Body of pancreas (tissue), 4 donors: ENCODE results near the gene PPL. TPM values are rescaled to one million over a fixed set of nuclear protein-coding genes. Genes with fewer than 3 reads are reported as not detected.

Source experiments
- ATAC-seq: fragments of 150-250 bp; one replicate; pipeline ENCODE4 v1.9.1; 2016
- DNase-seq, 4 donors: peaks; one replicate each; pipeline ENCODE4 v3.0.0-alpha.2; 2019
- H3K27ac ChIP-seq, 4 donors: fragments of 200-600 bp; sonication (generic); 1 replicate in 3 of 4; 2 replicates in 1 of 4; pipeline versions ENCODE4 v1.5.1 to v1.6.1; 2016 to 2019; ENCODE audit warnings: mild to moderate bottlenecking in 1 of 4, mixed read lengths in 1 of 4, moderate library complexity in 1 of 4
- H3K27me3 ChIP-seq, 2 donors: fragments of 200-600 bp; sonication (generic); one replicate each; pipeline ENCODE4 v1.6.0; 2016; ENCODE audit warnings: mild to moderate bottlenecking in 1 of 2
- H3K36me3 ChIP-seq, 2 donors: fragments of 200-600 bp; sonication (generic); replicated peaks in 1 of 2; 2 replicates each; pipeline ENCODE4 v1.5.1; 2016; ENCODE audit warnings: low read depth in 2 of 2; ENCODE audit not compliant: insufficient read depth in 1 of 2
- H3K4me1 ChIP-seq: fragments of 200-600 bp; sonication (generic); one replicate; pipeline ENCODE4 v1.6.0; 2016
- H3K4me3 ChIP-seq, 2 donors: fragments of 200-600 bp; sonication (generic); 1 replicate in 1 of 2; 2 replicates in 1 of 2; pipeline ENCODE4 v1.5.1; 2016 to 2019
- H3K9me3 ChIP-seq, 3 donors: fragments of 200-600 bp; sonication (generic); 1 replicate in 2 of 3; 2 replicates in 1 of 3; pipeline ENCODE4 v1.5.1; 2016
- POLR2A ChIP-seq, 3 donors: fragments of 450-650 bp; IDR thresholded peaks; one replicate each; pipeline ENCODE4 v1.6.1; 2016; ENCODE audit warnings: antibody characterized with exemption in 3 of 3, mild to moderate bottlenecking in 2 of 3
- WGBS, 2 donors: methylation state at CpG; one replicate each; pipeline ENCODE4 v1.1.5; 2017; 5-methylcytosine and 5-hydroxymethylcytosine counted together
- intact Hi-C: fragments of 100-400 bp; cut with DNase I; formaldehyde crosslinking; loops from one replicate; pipeline ENCODE4 v1.15.1; 2023
- total RNA-seq, 2 donors: library from RNA; depleted of rRNA; stranded (reverse); fragments of >200 nt; gene quantifications; one replicate each; pipeline ENCODE4 v1.1.0, GENCODE V29; 2016
- TF ChIP-seq, protein P1 (sequence below), 7 experiments: fragments of 450-650 bp in 4 of 7; fragments of 200-600 bp in 3 of 7; sonication (generic) in 3 of 7; IDR thresholded peaks; one replicate each; pipeline ENCODE4 v1.5.1; 2016 to 2019; ENCODE audit warnings: antibody characterized with exemption in 7 of 7

PPL gene
- total RNA-seq, 2 donors from 2014 or later: 20.2 to 26.0 TPM

DNA sequence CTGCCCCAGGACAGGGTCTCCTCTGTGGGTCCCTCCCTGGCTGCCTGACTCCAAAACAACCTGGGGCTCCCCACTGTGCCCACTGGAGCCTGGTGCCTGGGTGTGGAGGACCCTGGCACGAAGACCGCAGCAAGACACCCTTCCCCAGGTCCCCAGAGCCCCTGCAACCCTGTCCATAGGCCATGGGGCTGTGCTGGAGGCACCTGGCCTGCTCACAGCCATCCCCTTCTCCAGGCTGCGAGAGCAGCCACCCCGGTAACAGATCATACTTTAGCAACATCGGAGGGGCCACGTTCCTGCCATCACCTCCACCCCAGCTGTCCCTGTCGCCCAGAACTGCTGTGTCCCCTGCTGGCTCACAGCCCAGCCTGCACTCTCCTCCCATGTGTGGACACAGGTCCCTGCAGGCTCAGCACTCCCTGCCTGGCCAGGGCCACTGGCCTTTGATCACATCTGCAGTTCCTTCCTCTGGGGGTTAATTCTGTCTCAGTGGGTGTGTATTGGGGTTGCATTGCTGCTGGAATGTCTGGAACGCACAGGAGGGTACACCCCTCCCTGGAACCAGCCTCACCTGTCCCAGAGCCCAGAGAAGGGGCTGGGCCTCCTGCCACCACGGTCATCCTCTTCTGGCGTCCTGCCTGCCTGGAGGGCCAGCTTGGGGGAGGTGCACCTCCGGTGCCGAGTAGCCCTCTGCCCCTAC lies 12.2 kb downstream of the PPL start:
- peak; percentile 63 to 85 (median 72) for DNase-seq
- no peak overlapping the region for H3K4me3 ChIP-seq
- 35% methylated on average over 10 of the region's 12 CpGs; no CpG with 5 or more reads in 1 of the 2 donors for WGBS, 2 donors
- peak overlapping the region; percentile 47 to 73 (median 56) for H3K27ac ChIP-seq
- no peaks in the 10 kb centered on the region for H3K36me3 ChIP-seq
- H3K9me3 ChIP-seq: no peaks in the 10 kb centered on the region
- peak; percentile 90 for ATAC-seq
- intact Hi-C loops: no loop called here
- H3K27me3 ChIP-seq: no peaks in the 10 kb centered on the region
- peaks cover 29% of the 10 kb centered on the region for H3K4me1 ChIP-seq
- TF ChIP-seq, protein P1, sequence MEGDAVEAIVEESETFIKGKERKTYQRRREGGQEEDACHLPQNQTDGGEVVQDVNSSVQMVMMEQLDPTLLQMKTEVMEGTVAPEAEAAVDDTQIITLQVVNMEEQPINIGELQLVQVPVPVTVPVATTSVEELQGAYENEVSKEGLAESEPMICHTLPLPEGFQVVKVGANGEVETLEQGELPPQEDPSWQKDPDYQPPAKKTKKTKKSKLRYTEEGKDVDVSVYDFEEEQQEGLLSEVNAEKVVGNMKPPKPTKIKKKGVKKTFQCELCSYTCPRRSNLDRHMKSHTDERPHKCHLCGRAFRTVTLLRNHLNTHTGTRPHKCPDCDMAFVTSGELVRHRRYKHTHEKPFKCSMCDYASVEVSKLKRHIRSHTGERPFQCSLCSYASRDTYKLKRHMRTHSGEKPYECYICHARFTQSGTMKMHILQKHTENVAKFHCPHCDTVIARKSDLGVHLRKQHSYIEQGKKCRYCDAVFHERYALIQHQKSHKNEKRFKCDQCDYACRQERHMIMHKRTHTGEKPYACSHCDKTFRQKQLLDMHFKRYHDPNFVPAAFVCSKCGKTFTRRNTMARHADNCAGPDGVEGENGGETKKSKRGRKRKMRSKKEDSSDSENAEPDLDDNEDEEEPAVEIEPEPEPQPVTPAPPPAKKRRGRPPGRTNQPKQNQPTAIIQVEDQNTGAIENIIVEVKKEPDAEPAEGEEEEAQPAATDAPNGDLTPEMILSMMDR (IDR thresholded peaks at IDR 0.05): no peak
- peak in 1 of 3 donors; percentile 10 for TF ChIP-seq POLR2A (IDR thresholded peaks at IDR 0.05)

DNA sequence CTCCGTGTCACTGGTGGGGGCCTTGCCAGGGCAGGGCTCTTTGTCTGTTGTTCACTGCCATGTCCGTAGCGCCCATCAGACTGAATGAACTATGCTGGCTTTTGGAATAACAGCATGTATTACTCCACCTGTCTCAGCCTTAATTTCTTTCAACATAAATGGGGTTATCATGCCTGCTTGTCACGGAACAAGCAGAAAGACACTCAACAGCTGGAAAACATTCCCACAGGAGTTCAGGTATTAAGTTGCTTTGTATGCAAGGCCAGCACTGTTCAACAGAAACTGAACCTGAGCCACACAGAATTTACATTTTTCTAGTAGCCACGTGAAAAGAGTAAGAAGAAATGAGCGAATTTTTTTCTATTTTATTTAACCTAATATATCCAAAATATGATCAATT lies 13.1 kb downstream of the PPL start:
- 47 to 49% methylated on average over 6 of the region's 6 CpGs for WGBS, 2 donors
- no peak for ATAC-seq
- intact Hi-C loops: no loop called here

DNA sequence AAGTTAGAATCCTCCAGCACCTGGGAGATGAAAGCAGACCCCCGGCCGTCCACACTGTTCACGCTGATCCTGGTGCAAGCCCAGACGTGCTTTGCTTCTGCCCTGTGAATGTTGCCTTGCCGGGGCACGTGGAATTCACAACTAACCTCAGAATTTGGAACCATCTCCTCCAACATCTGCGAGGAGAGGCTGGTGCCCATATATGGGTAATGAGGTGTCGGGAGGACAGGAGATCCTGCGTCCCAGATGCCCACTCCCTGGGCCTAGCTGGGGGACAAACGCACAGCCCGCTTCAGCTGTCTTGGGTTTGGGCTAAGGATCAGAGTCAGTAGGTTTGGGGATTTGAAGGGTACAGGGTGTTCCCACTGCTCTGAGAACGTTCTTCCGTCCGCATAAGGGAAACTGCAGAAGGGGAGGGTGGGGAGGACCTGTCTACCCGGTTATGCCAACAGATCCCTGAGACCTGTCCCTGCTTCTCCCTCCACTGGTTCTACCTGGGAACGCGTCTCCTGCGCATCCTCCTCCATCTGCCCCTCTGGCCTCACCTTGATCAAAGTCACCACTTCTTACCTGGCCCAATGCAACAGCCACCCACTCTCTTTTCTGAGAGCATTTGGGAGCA lies 14.1 kb downstream of the PPL start:
- Histone ChIP-seq H3K27me3 (no peaks in the 10 kb centered on the region), H3K27ac (no peak overlapping the region), H3K4me1 (peaks cover 36% of the 10 kb centered on the region), H3K4me3 (no peak overlapping the region), H3K9me3 (no peaks in the 10 kb centered on the region), H3K36me3 (no peaks in the 10 kb centered on the region)
- no peak for DNase-seq
- TF ChIP-seq, protein P1 (IDR thresholded peaks at IDR 0.05): no peak
- TF ChIP-seq POLR2A (IDR thresholded peaks at IDR 0.05): no peak
- intact Hi-C loops: no loop called here
- 79 to 86% methylated on average over 15 to 18 of the region's 18 CpGs for WGBS, 2 donors
- no peak for ATAC-seq

More for the DNA sequence above, 13.1 kb downstream of the PPL start:
- TF ChIP-seq, protein P1 (IDR thresholded peaks at IDR 0.05): no peak
- TF ChIP-seq POLR2A (IDR thresholded peaks at IDR 0.05): no peak
- Histone ChIP-seq H3K27ac (peak overlapping the region in 3 of 4 donors; percentile 47 to 73 (median 52)), H3K9me3 (no peaks in the 10 kb centered on the region), H3K4me3 (no peak overlapping the region), H3K36me3 (no peaks in the 10 kb centered on the region), H3K4me1 (peaks cover 31% of the 10 kb centered on the region), H3K27me3 (no peaks in the 10 kb centered on the region)
- no peak for DNase-seq

DNA sequence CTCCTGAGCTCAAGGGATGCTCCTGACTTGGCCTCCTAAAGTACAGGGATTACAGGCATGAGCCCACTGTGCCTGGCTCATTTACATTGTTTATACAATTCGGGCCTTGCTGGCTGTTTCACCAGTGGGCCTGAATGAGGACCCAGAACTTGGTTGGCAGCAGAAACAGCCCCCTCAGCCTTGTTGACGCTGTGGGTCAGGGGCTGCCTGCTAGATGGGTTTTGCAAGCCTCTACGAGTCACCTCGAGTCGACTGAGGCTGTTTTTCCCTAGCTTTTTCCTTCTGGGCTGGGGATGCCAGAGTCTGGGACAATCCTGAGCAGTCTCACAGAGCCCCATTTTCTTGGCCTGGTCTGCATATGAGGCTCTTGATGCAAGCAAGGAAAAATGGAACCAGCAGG lies 16.1 kb downstream of the PPL start:
- DNase-seq: no peak
- no peak for ATAC-seq
- no peaks in the 10 kb centered on the region for H3K9me3 ChIP-seq
- TF ChIP-seq, protein P1 (IDR thresholded peaks at IDR 0.05): no peak
- TF ChIP-seq POLR2A (IDR thresholded peaks at IDR 0.05): no peak
- H3K27me3 ChIP-seq: no peaks in the 10 kb centered on the region
- H3K4me3 ChIP-seq: no peak overlapping the region
- 79 to 93% methylated on average over 5 of the region's 5 CpGs for WGBS, 2 donors
- peaks cover 33% of the 10 kb centered on the region for H3K4me1 ChIP-seq
- intact Hi-C loops: no loop called here
- no peaks in the 10 kb centered on the region for H3K36me3 ChIP-seq
- no peak overlapping the region for H3K27ac ChIP-seq
